ENCODE measurements around the gene EEF2. TPM values are rescaled to one million over a fixed set of nuclear protein-coding genes. Genes with fewer than 3 reads are reported as not detected.
A peak's percentile ranks its signal among the peaks of the same experiment; 100 is the strongest.
"Not testable (repeated sequence)": the region's sequence is repeated elsewhere in the genome, so short reads cannot be mapped to it uniquely, and the experiment has no call there.

The EEF2 gene
- total RNA-seq, 1 experiment from 2014 or later: 2,701 TPM

DNA sequence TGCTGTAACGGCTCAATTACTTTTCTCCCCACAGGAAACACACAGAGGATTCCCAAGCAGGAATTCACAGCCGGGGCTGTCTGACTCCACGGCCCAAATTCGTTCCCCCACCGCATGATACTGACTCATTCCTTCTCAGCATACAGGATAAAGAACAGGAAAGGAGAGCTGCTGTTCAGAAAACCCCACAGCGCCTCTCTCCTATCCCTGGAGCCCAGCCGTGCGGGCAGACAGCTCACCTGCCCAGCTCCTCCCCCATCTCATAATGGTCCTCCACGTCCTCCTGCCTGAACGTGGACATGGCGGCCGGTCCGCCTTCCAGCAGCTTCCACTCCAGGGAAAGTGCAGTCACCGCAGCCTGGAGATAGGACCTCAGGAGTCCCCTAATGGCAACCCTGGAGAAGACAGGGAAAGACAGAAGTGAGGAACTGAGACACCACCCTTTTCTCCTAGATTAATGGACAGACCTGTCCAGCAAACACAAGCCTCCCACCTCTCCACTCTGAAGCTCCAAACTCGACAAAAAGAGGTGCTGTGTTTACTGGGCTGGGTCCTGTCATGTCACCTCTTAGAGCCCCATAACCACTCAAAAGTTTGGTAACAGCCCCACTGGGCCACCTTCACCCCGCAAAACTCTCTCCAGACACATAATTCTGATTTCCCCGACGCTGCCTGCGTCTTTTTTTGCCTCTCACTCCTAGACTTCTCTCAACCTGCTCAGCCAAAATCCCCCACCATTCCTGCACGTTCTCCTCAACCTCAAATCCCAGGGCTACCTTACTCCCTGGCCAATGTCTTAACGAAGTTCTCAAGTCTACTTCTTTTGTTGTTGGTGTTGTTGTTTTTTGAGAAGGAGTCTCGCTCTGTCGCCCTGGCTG is 15.6 kb downstream of the EEF2 start:
- Histone ChIP-seq H3K9me3 (ENCODE audit: low read depth, low read length, poor library complexity, severe bottlenecking) (no peaks in the 10 kb centered on the region), H3K27me3 (replicated peaks; ENCODE audit: insufficient read depth, low read depth, low read length, poor library complexity) (no peaks in the 10 kb centered on the region), H3K4me3 (ENCODE audit: low read depth, low read length, poor library complexity, severe bottlenecking) (peak overlapping the region; percentile 93), H3K36me3 (ENCODE audit: insufficient read depth, low read length, poor library complexity, severe bottlenecking) (peaks cover 30% of the 10 kb centered on the region), H3K27ac (ENCODE audit: low read depth, low read length, poor library complexity, severe bottlenecking) (peak overlapping the region; percentile 94), H3K4me1 (ENCODE audit: insufficient read depth, low read length, poor library complexity, severe bottlenecking) (peaks cover 20% of the 10 kb centered on the region)
- no peak for TF ChIP-seq EZH2 (IDR thresholded peaks at IDR 0.05; ENCODE audit: borderline replicate concordance, low read depth, low read length, poor library complexity, severe bottlenecking)
- TF ChIP-seq, protein P1, sequence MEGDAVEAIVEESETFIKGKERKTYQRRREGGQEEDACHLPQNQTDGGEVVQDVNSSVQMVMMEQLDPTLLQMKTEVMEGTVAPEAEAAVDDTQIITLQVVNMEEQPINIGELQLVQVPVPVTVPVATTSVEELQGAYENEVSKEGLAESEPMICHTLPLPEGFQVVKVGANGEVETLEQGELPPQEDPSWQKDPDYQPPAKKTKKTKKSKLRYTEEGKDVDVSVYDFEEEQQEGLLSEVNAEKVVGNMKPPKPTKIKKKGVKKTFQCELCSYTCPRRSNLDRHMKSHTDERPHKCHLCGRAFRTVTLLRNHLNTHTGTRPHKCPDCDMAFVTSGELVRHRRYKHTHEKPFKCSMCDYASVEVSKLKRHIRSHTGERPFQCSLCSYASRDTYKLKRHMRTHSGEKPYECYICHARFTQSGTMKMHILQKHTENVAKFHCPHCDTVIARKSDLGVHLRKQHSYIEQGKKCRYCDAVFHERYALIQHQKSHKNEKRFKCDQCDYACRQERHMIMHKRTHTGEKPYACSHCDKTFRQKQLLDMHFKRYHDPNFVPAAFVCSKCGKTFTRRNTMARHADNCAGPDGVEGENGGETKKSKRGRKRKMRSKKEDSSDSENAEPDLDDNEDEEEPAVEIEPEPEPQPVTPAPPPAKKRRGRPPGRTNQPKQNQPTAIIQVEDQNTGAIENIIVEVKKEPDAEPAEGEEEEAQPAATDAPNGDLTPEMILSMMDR (conservative IDR thresholded peaks at IDR 0.05; ENCODE audit: low read depth, low read length): peak; percentile 28; the same call in 1 of the 2 replicates
- intact Hi-C loops (cut with micrococcal nuclease; ENCODE audit: unreplicated experiment): no loop called here
- no TSS peak for BruUV-seq (replicated peaks)
- ChIA-PET POLR2A (ENCODE audit: low non-redundant PET) (interaction anchor here (0.7 to 1.2 kb wide), 3 partner anchors 9 to 105 kb away, joined by 3 to 8 read pairs (median 4); partner anchors contain the start of gene EEF2), CTCF (interaction anchor here (1.3 kb wide), 1 partner anchor 18 kb away, joined by 10 read pairs; no protein-coding TSS in a partner anchor)
- DNase-seq (ENCODE audit: low spot score): peak; percentile 65

DNA sequence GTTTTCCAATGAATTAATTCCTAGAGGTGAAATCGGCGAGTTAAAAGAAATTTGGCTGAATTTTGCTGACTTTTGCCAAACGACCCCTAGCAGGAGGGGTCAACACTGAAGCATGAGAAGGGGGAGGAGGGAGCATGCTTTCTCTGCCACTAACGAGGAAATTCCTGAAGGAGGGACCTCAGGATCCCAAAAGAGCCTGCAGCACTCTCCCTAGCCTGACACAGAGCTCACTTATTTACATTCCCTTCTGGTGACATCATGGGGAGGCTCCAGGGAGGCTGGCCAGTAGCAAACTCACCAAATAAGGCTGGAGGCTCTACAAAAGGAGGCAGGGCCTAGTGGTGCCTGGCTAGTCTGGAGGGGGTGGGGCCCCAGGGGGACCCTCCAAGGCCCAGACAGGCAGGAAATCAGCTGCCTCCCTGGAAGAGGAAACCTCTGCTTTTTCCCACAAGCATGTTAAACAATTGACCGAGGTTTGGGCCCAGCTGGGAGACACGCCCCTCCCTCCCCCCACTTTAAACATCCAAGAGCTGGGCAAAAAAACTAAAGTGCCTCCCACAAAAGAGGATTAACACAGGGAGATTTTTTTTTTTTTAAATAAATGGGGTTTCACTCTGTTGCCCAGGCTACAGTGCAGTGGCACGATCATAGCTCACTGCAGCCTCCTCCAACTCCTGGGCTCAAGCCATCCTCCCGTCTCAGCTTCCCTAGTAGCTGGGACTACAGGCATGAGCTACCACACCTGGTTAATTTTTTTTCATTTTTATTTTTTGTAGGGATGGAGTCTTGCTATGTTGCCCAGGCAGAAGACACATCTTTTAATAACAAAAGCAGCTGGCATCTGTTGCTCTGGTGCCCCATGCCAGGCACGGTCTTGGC is 16.5 kb downstream of the EEF2 start:
- Histone ChIP-seq H3K27me3 (replicated peaks; ENCODE audit: insufficient read depth, low read depth, low read length, poor library complexity) (no peaks in the 10 kb centered on the region), H3K4me3 (ENCODE audit: low read depth, low read length, poor library complexity, severe bottlenecking) (peak overlapping the region; percentile 93), H3K9me3 (ENCODE audit: low read depth, low read length, poor library complexity, severe bottlenecking) (no peaks in the 10 kb centered on the region), H3K4me1 (ENCODE audit: insufficient read depth, low read length, poor library complexity, severe bottlenecking) (peaks cover 20% of the 10 kb centered on the region), H3K27ac (ENCODE audit: low read depth, low read length, poor library complexity, severe bottlenecking) (peak overlapping the region; percentile 94), H3K36me3 (ENCODE audit: insufficient read depth, low read length, poor library complexity, severe bottlenecking) (peaks cover 33% of the 10 kb centered on the region)
- ChIA-PET POLR2A (ENCODE audit: low non-redundant PET) (interaction anchor here (0.6 to 1.2 kb wide), 5 partner anchors 10 to 278 kb away, joined by 3 to 8 read pairs (median 4); partner anchors contain the start of genes EEF2 and YJU2), CTCF (interaction anchor here (0.6 to 1.3 kb wide), 3 partner anchors 13 to 170 kb away, joined by 3 to 10 read pairs (median 6); no protein-coding TSS in a partner anchor)
- intact Hi-C loops (cut with micrococcal nuclease; ENCODE audit: unreplicated experiment): no loop called here
- no peak for TF ChIP-seq EZH2 (IDR thresholded peaks at IDR 0.05; ENCODE audit: borderline replicate concordance, low read depth, low read length, poor library complexity, severe bottlenecking)
- TF ChIP-seq, protein P1 (conservative IDR thresholded peaks at IDR 0.05; ENCODE audit: low read depth, low read length): no peak
- BruUV-seq (replicated peaks): TSS peak; percentile 62
- peak; percentile 99 for DNase-seq (ENCODE audit: low spot score)

DNA sequence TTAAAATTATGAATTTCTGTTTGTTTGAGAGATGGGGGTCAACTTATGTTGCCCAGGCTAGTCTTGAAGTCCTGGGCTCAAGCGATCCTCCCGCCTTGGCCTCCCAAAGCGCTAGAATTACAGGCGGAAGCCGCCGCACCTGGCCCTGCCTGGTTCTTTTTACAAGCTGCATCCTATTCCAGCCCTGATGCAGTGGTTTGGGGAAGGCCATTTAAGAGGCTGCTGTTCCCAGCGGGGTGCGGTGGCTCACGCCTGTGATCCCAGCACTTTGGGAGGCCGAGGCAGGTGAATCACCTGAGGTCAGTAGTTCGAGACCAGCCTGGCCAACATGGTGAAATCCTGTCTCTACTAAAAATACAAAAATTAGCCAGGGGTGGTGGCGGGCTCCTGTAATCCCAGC is 17.3 kb downstream of the EEF2 start:
- ChIA-PET POLR2A (ENCODE audit: low non-redundant PET) (interaction anchor here (0.6 to 1.2 kb wide), 3 partner anchors 11 to 279 kb away, joined by 3 to 8 read pairs (median 5); partner anchors contain the start of genes EEF2 and YJU2), CTCF (interaction anchor here (0.6 kb wide), 1 partner anchor 171 kb away, joined by 6 read pairs; no protein-coding TSS in a partner anchor)
- BruUV-seq (replicated peaks); H3K4me3 ChIP-seq (ENCODE audit: low read depth, low read length, poor library complexity, severe bottlenecking); DNase-seq (ENCODE audit: low spot score); H3K9me3 ChIP-seq (ENCODE audit: low read depth, low read length, poor library complexity, severe bottlenecking); H3K27me3 ChIP-seq (replicated peaks; ENCODE audit: insufficient read depth, low read depth, low read length, poor library complexity); intact Hi-C loops (cut with micrococcal nuclease; ENCODE audit: unreplicated experiment): not testable (repeated sequence)
- H3K36me3 ChIP-seq (ENCODE audit: insufficient read depth, low read length, poor library complexity, severe bottlenecking): peaks cover 40% of the 10 kb centered on the region
- peaks cover 20% of the 10 kb centered on the region for H3K4me1 ChIP-seq (ENCODE audit: insufficient read depth, low read length, poor library complexity, severe bottlenecking)
- peak overlapping the region; percentile 94 for H3K27ac ChIP-seq (ENCODE audit: low read depth, low read length, poor library complexity, severe bottlenecking)

Data from A673 (cell line).